ENCODE measurements around the gene RNASE4. TPM values are rescaled to one million over a fixed set of nuclear protein-coding genes. Genes with fewer than 3 reads are reported as not detected.
A peak's percentile ranks its signal among the peaks of the same experiment; 100 is the strongest.

RNASE4 gene
- total and polyA plus RNA-seq, 2 donors (not counting 3 experiments of a cell fraction or from before 2014, with no cell fraction given): 6.9 to 27.4 TPM

GRCh38 chr14:20680843-20681347 lies 3.5 kb upstream of the RNASE4 start:
- Histone ChIP-seq H2AFZ (ENCODE audit: low read depth, low read length) (peak overlapping the region; percentile 75), H3K27me3 (ENCODE audit: control insufficient read depth in 2 of 2, insufficient read depth in 2 of 2, low read length in 2 of 2) (peaks cover 9 to 11% of the 10 kb centered on the region in 2 experiments), H3K36me3 (ENCODE audit: control insufficient read depth in 2 of 2, extremely low read depth in 1 of 2, insufficient read depth in 2 of 2, low read length in 2 of 2) (no peaks in the 10 kb centered on the region), H3K4me3 (replicated peaks in 1 of 3; ENCODE audit: insufficient read depth in 1 of 3, low read depth in 1 of 3, low read length in 3 of 3) (peak overlapping the region; percentile 40 to 84 (median 45)), H4K20me1 (replicated peaks; ENCODE audit: control insufficient read depth, extremely low read depth, insufficient read depth, low read length) (no peaks in the 10 kb centered on the region), H3K9ac (replicated peaks; ENCODE audit: extremely low read depth, insufficient read depth, low read length) (peak overlapping the region; percentile 97), H3K4me2 (ENCODE audit: insufficient read depth, low read length) (peak overlapping the region; percentile 86), H3K27ac (ENCODE audit: insufficient read depth, low read depth, low read length) (peak overlapping the region; percentile 97), H3K9me1 (replicated peaks; ENCODE audit: control insufficient read depth, extremely low read depth, insufficient read depth, low read length) (no peaks in the 10 kb centered on the region), H3K79me2 (ENCODE audit: control insufficient read depth, insufficient read depth, low read length) (no peaks in the 10 kb centered on the region), H3K9me3 (replicated peaks; ENCODE audit: control insufficient read depth, insufficient read depth, low read length) (no peaks in the 10 kb centered on the region), H3K4me1 (ENCODE audit: control insufficient read depth, extremely low read depth, insufficient read depth, low read length) (peaks cover 23% of the 10 kb centered on the region)
- DNase-seq (ENCODE audit: low read depth, low spot score) (no peak), FAIRE-seq (no peak)
- CTCF ChIA-PET: interaction anchor here (1.1 to 6.4 kb wide), 11 partner anchors 10 to 424 kb away, joined by 3 to 49 read pairs (median 8); partner anchors contain the start of genes PARP2 and RNASE1
- dilution Hi-C loops (cut with MboI; ENCODE audit: extremely low pct_ligation_motif_present, low sequenced_read_pairs): no loop called here
- no TSS peak for BruUV-seq (replicated peaks)
- POLR2A ChIA-PET: interaction anchor here (1.7 to 1.9 kb wide), 2 partner anchors 268 to 338 kb away, joined by 4 read pairs; partner anchors contain the start of genes PARP2 and TEP1
- TF ChIP-seq POLR2AphosphoS5 (IDR thresholded peaks at IDR 0.05; ENCODE audit: insufficient read depth, low read depth, low read length) (no peak), CTCF (IDR thresholded peaks at IDR 0.05; ENCODE audit: extremely low read depth in 1 of 2, insufficient read depth in 1 of 2, low read depth in 1 of 2, low read length in 2 of 2) (no peak), FOS (IDR thresholded peaks at IDR 0.05; ENCODE audit: borderline replicate concordance, insufficient read depth, low read length) (no peak)
- intact Hi-C loops (cut with micrococcal nuclease): loop anchor here (1.0 to 2.0 kb wide), 4 partner anchors 18 to 268 kb away; partner anchors contain the start of gene TEP1
